ENCODE data around the gene PTPRO. TPM values are rescaled to one million over a fixed set of nuclear protein-coding genes. Genes with fewer than 3 reads are reported as not detected.

The PTPRO gene
- total RNA-seq, 1 donor from 2014 or later, result not detected

GRCh38 chr12:15556411-15557102 lies 234.2 kb downstream of the PTPRO start:
- no peak for DNase-seq (ENCODE audit: low read depth, low spot score)

GRCh38 chr12:15558915-15559528 lies 236.7 kb downstream of the PTPRO start:
- DNase-seq (ENCODE audit: low read depth, low spot score), result no peak

GRCh38 chr12:15561396-15561795 lies 239.1 kb downstream of the PTPRO start:
- no peak for DNase-seq (ENCODE audit: low read depth, low spot score)

GRCh38 chr12:15562263-15562662 lies 240.0 kb downstream of the PTPRO start:
- no peak for DNase-seq (ENCODE audit: low read depth, low spot score)

GRCh38 chr12:15563663-15564062 lies 241.4 kb downstream of the PTPRO start:
- DNase-seq (ENCODE audit: low read depth, low spot score), result peak; percentile 58

GRCh38 chr12:15574353-15574752 lies 252.0 kb downstream of the PTPRO start:
- no peak for DNase-seq (ENCODE audit: low read depth, low spot score)

- no peak for DNase-seq (ENCODE audit: low read depth, low spot score)
Observed at GRCh38 chr12:15575671-15576541, 253.6 kb downstream of the PTPRO start.

GRCh38 chr12:15580431-15580830 lies 258.1 kb downstream of the PTPRO start:
- no peak for DNase-seq (ENCODE audit: low read depth, low spot score)

GRCh38 chr12:15581006-15581405 lies 258.7 kb downstream of the PTPRO start:
- no peak for DNase-seq (ENCODE audit: low read depth, low spot score)

- no peak for DNase-seq (ENCODE audit: low read depth, low spot score)
Observed at GRCh38 chr12:15583804-15584203, 261.5 kb downstream of the PTPRO start.

GRCh38 chr12:15584366-15585041 lies 262.2 kb downstream of the PTPRO start:
- DNase-seq (ENCODE audit: low read depth, low spot score), result peak; percentile 64

GRCh38 chr12:15589328-15590032 lies 267.2 kb downstream of the PTPRO start:
- DNase-seq (ENCODE audit: low read depth, low spot score), result no peak

- no peak for DNase-seq (ENCODE audit: low read depth, low spot score)
Observed at GRCh38 chr12:15590180-15590826, 268.0 kb downstream of the PTPRO start.

GRCh38 chr12:15591811-15592210 lies 269.5 kb downstream of the PTPRO start:
- DNase-seq (ENCODE audit: low read depth, low spot score), result no peak

GRCh38 chr12:15592934-15593333 lies 270.6 kb downstream of the PTPRO start:
- DNase-seq (ENCODE audit: low read depth, low spot score), result no peak

GRCh38 chr12:15596174-15596573 lies 273.9 kb downstream of the PTPRO start:
- DNase-seq (ENCODE audit: low read depth, low spot score), result no peak

- DNase-seq (ENCODE audit: low read depth, low spot score), result no peak
Observed at GRCh38 chr12:15597125-15597830, 275.0 kb downstream of the PTPRO start.

- peak; percentile 63 for DNase-seq (ENCODE audit: low read depth, low spot score)
Observed at GRCh38 chr12:15599266-15600037, 277.1 kb downstream of the PTPRO start.
